ENCODE data around the gene SWSAP1. TPM values are rescaled to one million over a fixed set of nuclear protein-coding genes. Genes with fewer than 3 reads are reported as not detected.
A peak's percentile ranks its signal among the peaks of the same experiment; 100 is the strongest.

The SWSAP1 gene
- total and polyA plus RNA-seq, 9 of the 15 experiments (the other 6 are each of a cell fraction or from before 2014, with no cell fraction given), result 0.18 to 2.8 (median 1.7) TPM

- TF ChIP-seq NEUROD1 (IDR thresholded peaks at IDR 0.05; ENCODE audit: borderline replicate concordance, low read depth, low read length, partially characterized antibody) (no peak), NBN (IDR thresholded peaks at IDR 0.05; ENCODE audit: low read depth) (peak; percentile 45; the same call in 1 of the 2 replicates), NCOA1 (IDR thresholded peaks at IDR 0.05; ENCODE audit: low read depth) (no peak; the same call in 1 of the 2 replicates), ZFP1 (CRISPR knock-in tag; IDR thresholded peaks at IDR 0.05) (no peak), MAFF (IDR thresholded peaks at IDR 0.05; ENCODE audit: low read length) (no peak), E2F8 (IDR thresholded peaks at IDR 0.05; ENCODE audit: low read depth, partially characterized antibody) (no peak), DACH1 (IDR thresholded peaks at IDR 0.05; ENCODE audit: partially characterized antibody) (peak; percentile 67), ID3 (CRISPR knock-in tag; IDR thresholded peaks at IDR 0.05) (no peak), ID3 (tag; IDR thresholded peaks at IDR 0.05) (no peak; the same call in 1 of the 2 replicates), WHSC1 (IDR thresholded peaks at IDR 0.05; ENCODE audit: low read length) (no peak), ELF4 (CRISPR knock-in tag; IDR thresholded peaks at IDR 0.05) (no peak; the same call in 1 of the 2 replicates), NFE2L1 (tag; IDR thresholded peaks at IDR 0.05; ENCODE audit: borderline replicate concordance, low read depth) (no peak), EHMT2 (IDR thresholded peaks at IDR 0.05) (no peak), YBX1 (IDR thresholded peaks at IDR 0.05) (no peak), SIN3A (IDR thresholded peaks at IDR 0.05; ENCODE audit: borderline replicate concordance in 2 of 2, control insufficient read depth in 1 of 2, low read depth in 2 of 2, low read length in 2 of 2) (peak; percentile 85 to 94; a peak in 2 of 4 replicates), ZZZ3 (IDR thresholded peaks at IDR 0.05) (no peak), ZNF133 (CRISPR knock-in tag; IDR thresholded peaks at IDR 0.05) (no peak)
- TF ChIP-seq, protein P1, sequence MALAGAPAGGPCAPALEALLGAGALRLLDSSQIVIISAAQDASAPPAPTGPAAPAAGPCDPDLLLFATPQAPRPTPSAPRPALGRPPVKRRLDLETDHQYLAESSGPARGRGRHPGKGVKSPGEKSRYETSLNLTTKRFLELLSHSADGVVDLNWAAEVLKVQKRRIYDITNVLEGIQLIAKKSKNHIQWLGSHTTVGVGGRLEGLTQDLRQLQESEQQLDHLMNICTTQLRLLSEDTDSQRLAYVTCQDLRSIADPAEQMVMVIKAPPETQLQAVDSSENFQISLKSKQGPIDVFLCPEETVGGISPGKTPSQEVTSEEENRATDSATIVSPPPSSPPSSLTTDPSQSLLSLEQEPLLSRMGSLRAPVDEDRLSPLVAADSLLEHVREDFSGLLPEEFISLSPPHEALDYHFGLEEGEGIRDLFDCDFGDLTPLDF (CRISPR knock-in tag; IDR thresholded peaks at IDR 0.05), result no peak
- TF ChIP-seq, protein P2, sequence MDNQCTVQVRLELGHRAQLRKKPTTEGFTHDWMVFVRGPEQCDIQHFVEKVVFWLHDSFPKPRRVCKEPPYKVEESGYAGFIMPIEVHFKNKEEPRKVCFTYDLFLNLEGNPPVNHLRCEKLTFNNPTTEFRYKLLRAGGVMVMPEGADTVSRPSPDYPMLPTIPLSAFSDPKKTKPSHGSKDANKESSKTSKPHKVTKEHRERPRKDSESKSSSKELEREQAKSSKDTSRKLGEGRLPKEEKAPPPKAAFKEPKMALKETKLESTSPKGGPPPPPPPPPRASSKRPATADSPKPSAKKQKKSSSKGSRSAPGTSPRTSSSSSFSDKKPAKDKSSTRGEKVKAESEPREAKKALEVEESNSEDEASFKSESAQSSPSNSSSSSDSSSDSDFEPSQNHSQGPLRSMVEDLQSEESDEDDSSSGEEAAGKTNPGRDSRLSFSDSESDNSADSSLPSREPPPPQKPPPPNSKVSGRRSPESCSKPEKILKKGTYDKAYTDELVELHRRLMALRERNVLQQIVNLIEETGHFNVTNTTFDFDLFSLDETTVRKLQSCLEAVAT (IDR thresholded peaks at IDR 0.05), result 0 out of 4 replicates have a peak, but pooled peaks of 1 of the 2 experiments have one; percentile 13
Observed at GRCh38 chr19:11382898-11383705, 8.6 kb downstream of the SWSAP1 start (continued).
